Measurements from ENCODE around the gene FOXRED1.

- no peak for TF ChIP-seq CTCF (IDR thresholded peaks at IDR 0.05 in 4 of 5, conservative IDR thresholded peaks at IDR 0.05 in 1 of 5)
- no peak for TF ChIP-seq POLR2A (IDR thresholded peaks at IDR 0.05)
Observed at GRCh38 chr11:126262216-126262615, 6.7 kb upstream of the FOXRED1 start.
